GM12891 (cell line): ENCODE measurements around the gene CDH13.

Source experiments
- DNase-seq: peaks from one replicate; pipeline ENCODE4 v3.0.0; 2011; ENCODE audit warnings: low spot score; ENCODE audit not compliant: insufficient read length
- FAIRE-seq: peaks from 2 replicates; lab custom pipeline; 2011; peaks lifted over from hg19 to GRCh38; lab: Jason Lieb, UNC
- PAX5 ChIP-seq: IDR thresholded peaks from 2 replicates; pipeline ENCODE4 v1.6.1; 2011; ENCODE audit warnings: low read length, moderate library complexity, mild to moderate bottlenecking; ENCODE audit not compliant: insufficient read depth, severe bottlenecking
- POLR2A ChIP-seq: IDR thresholded peaks from 2 replicates; pipeline ENCODE4 v1.6.1; 2011; ENCODE audit warnings: low read depth, low read length, control low read depth
- POLR2AphosphoS5 ChIP-seq: IDR thresholded peaks from 2 replicates; pipeline ENCODE4 v1.6.1; 2011; ENCODE audit warnings: low read depth, low read length, control low read depth
- POU2F2 ChIP-seq: IDR thresholded peaks from 2 replicates; pipeline ENCODE4 v1.6.1; 2011; ENCODE audit warnings: low read depth, mild to moderate bottlenecking, control low read depth, low read length, moderate library complexity
- SPI1 ChIP-seq: IDR thresholded peaks from 2 replicates; pipeline ENCODE4 v1.6.1; 2011; ENCODE audit warnings: low read depth, low read length, control low read depth
- TAF1 ChIP-seq: IDR thresholded peaks from 2 replicates; pipeline ENCODE4 v1.6.1; 2011; ENCODE audit warnings: low read depth, low read length, control low read depth

Gene CDH13

DNA sequence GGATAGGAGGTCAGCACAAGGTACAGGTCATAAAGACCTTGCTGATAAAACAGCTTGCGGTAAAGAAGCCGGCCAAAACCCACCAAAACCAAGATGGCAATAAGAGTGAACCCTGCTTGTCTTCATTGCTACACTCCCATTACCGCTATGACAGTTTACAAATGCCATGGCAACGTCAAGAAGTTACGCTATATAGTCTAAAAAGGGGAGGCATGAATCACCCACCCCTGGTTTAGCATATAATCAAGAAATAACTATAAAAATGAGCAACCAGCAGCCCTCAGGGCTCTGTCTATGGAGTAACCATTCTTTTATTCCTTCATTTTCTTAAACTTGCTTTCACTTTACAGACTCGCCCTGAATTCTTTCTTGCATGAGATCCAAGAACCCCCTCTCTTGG lies 1180.0 kb downstream of the CDH13 start:
- FAIRE-seq (no peak), DNase-seq (no peak)
- TF ChIP-seq POLR2A (no peak), SPI1 (no peak), PAX5 (no peak), TAF1 (no peak), POU2F2 (no peak), POLR2AphosphoS5 (no peak)

DNA sequence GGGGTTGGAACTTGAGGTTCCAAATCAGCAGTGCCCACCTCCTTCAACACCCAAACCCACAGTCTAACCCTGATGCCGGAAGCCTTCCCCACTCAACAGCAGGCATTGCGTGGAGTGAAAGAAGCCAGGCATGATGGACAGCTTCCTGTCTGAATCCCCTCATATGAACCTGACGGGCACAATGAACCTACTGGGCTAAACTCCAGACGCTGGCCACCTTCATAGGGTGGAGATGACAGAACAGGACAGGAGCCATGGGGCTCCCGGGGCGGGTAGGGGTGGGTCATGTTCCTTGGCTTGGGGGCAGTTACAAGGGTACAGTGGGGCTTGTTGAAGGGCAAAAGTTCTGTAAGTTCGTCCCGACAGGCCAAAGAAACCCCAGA lies 1180.5 kb downstream of the CDH13 start:
- FAIRE-seq (no peak), DNase-seq (no peak)
- no peak for TF ChIP-seq TAF1
- TF ChIP-seq POU2F2: no peak
- no peak for TF ChIP-seq POLR2A
- TF ChIP-seq SPI1: no peak
- no peak for TF ChIP-seq POLR2AphosphoS5
- no peak for TF ChIP-seq PAX5

- peak; percentile 80 for TF ChIP-seq POLR2AphosphoS5
- peak; percentile 39; the same call in 1 of the 2 replicates for TF ChIP-seq TAF1
- no peak for TF ChIP-seq PAX5
- peak; percentile 27; the same call in 1 of the 2 replicates for TF ChIP-seq SPI1
- no peak for TF ChIP-seq POU2F2
- TF ChIP-seq POLR2A: peak; percentile 63
- FAIRE-seq (peak; percentile 93), DNase-seq (peak; percentile 91)
Measured at GRCh38 chr16:83807710-83808572, 1181.2 kb downstream of the CDH13 start, which contains the start of gene HSBP1. TSS of gene HSBP1 (plus strand) at chr16:83807978. CDS start at chr16:83808077, 99 bp downstream.

GRCh38 chr16:83808573-83809014 lies 1181.8 kb downstream of the CDH13 start:
- TF ChIP-seq TAF1 (no peak), POLR2A (no peak), POLR2AphosphoS5 (no peak), SPI1 (no peak), PAX5 (no peak), POU2F2 (no peak)
- no peak for FAIRE-seq
- no peak for DNase-seq

DNA sequence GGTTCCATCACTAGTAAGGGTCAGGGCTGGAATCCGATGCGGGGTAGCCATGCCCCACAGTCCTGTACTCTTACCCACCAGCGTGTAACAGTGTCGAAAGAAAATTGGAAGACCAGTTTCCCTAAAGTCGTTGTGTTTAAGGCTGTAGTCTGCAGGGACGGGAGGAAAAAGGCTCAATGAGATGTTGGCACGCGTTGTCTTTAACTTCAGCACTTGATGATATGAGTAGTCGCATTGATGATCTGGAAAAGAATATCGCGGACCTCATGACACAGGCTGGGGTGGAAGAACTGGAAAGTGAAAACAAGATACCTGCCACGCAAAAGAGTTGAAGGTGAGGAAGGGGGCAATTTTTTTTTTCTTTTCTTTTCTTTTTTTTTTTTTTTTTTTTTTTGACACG lies 1182.3 kb downstream of the CDH13 start:
- FAIRE-seq: no peak

GRCh38 chr16:83810901-83811300 lies 1184.1 kb downstream of the CDH13 start:
- TF ChIP-seq POLR2AphosphoS5 (no peak), POLR2A (no peak), PAX5 (no peak), POU2F2 (no peak), TAF1 (no peak), SPI1 (no peak)
- FAIRE-seq: no peak

More for the DNA sequence above, 1182.3 kb downstream of the CDH13 start:
- TF ChIP-seq PAX5: no peak
- DNase-seq: no peak

GRCh38 chr16:83813823-83814658 lies 1187.3 kb downstream of the CDH13 start:
- no peak for DNase-seq
- peak; percentile 54 for FAIRE-seq
- TF ChIP-seq POLR2AphosphoS5: peak; percentile 72; the same call in 1 of the 2 replicates
- no peak for TF ChIP-seq PAX5
- no peak for TF ChIP-seq TAF1

More at GRCh38 chr16:83810901-83811300, 1184.1 kb downstream of the CDH13 start:
- DNase-seq: no peak

DNA sequence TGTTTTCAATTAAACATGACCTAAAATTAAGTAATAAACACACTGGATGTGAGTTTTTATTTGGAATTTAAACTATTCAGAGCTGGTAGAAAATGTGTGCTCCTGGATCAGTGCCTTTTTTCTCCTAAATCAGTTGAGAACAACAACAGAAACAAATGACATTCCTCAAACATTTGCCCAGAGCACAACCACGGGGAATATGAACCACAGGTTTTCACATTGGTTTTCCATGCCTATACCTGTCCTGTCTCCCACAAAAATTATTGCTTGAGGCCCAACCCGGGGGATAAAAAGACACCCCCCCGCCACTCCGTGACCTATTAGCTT lies 1187.9 kb downstream of the CDH13 start:
- no peak for TF ChIP-seq POLR2A
- TF ChIP-seq SPI1: no peak
- TF ChIP-seq PAX5: no peak
- TF ChIP-seq POLR2AphosphoS5: no peak
- no peak for TF ChIP-seq TAF1
- no peak for TF ChIP-seq POU2F2
- DNase-seq: no peak
- no peak for FAIRE-seq

GRCh38 chr16:83817022-83817421 lies 1190.3 kb downstream of the CDH13 start:
- no peak for TF ChIP-seq POU2F2
- TF ChIP-seq SPI1: no peak
- TF ChIP-seq PAX5: no peak
- no peak for TF ChIP-seq TAF1
- TF ChIP-seq POLR2AphosphoS5: no peak
- no peak for TF ChIP-seq POLR2A
- FAIRE-seq (no peak), DNase-seq (no peak)

DNA sequence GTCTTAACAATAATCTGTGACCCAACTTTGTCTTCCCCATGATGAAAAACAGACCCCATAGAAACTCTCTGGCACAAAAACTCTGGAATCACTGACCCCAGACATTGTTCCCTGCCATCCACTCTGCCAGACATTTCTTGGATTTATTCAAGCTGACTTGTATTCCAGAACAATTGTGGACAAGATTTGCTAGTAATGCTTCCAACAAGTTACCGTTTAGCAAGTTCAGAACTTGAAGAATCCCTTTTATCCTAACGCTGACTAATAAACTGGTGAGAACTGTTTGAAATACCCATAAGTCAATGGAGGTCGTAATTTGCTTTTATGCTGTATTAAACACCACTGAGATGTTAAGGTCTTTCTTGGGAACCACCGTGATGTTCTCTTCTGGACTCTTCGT lies 1191.5 kb downstream of the CDH13 start:
- FAIRE-seq (no peak), DNase-seq (no peak)
- TF ChIP-seq SPI1 (no peak), POLR2AphosphoS5 (no peak)
